Renal pelvis (tissue), 3 donors: Measurements from ENCODE around the gene PLAAT5. TPM values are rescaled to one million over a fixed set of nuclear protein-coding genes. Genes with fewer than 3 reads are reported as not detected.

Experiments used
- polyA plus RNA-seq, 3 donors: library from polyadenylated mRNA; unstranded; fragments of 120-200 nt; gene quantifications; one replicate each; pipeline ENCODE4 v1.2.1, GENCODE V29; 2013; ENCODE audit not compliant: insufficient read length in 3 of 3

Gene PLAAT5
- polyA plus RNA-seq, 3 donors = 0.26 to 0.50 (median 0.48) TPM

Other genes starting within 250 kb of the PLAAT5 start
- not detected for gene SLC22A25, start 247.6 kb downstream of the PLAAT5 start, polyA plus RNA-seq
- under 1 TPM in 1 of 3 donors, not detected in 2; 0.03 TPM for gene SLC22A9, start 121.4 kb downstream of the PLAAT5 start, polyA plus RNA-seq
- gene LGALS12, start 14.9 kb upstream of the PLAAT5 start, polyA plus RNA-seq = under 1 TPM; 0.28 to 0.34 (median 0.31) TPM
- gene PLAAT4, start 45.6 kb upstream of the PLAAT5 start, polyA plus RNA-seq = 10 to 100 TPM in 1 of 3 donors, 1 to 10 TPM in 2; 9.0 to 10.0 (median 9.8) TPM
- gene PLAAT2, start 72.2 kb upstream of the PLAAT5 start, polyA plus RNA-seq = under 1 TPM in 2 of 3 donors, not detected in 1; 0.31 to 0.34 TPM
- 10 to 100 TPM; 18.8 to 22.6 (median 22.5) TPM for gene PLAAT3, start 123.3 kb upstream of the PLAAT5 start, polyA plus RNA-seq
- gene ATL3, start 180.2 kb upstream of the PLAAT5 start, polyA plus RNA-seq = 10 to 100 TPM; 15.3 to 17.2 (median 15.7) TPM
- gene RTN3, start 190.3 kb upstream of the PLAAT5 start, polyA plus RNA-seq = 100 to 1,000 TPM; 160 to 173 (median 160) TPM